KBM-7 (cell line): Measurements from ENCODE around the gene TBC1D21.
"Not testable (repeated sequence)": the region's sequence is repeated elsewhere in the genome, so short reads cannot be mapped to it uniquely, and the experiment has no call there.

Source experiments
- DNase-seq: peaks from one replicate; pipeline ENCODE4 v3.0.0-alpha.2; 2015
- in situ Hi-C: fragments of 300-500 bp; cut with MboI; formaldehyde crosslinking; loops from 2 replicates; pipeline ENCODE4 v1.14.3; 2020; ENCODE audit warnings: low sequenced_read_pairs, low pct_unique_long_range_greater_than_20kb, mixed read lengths

The TBC1D21 gene

DNA sequence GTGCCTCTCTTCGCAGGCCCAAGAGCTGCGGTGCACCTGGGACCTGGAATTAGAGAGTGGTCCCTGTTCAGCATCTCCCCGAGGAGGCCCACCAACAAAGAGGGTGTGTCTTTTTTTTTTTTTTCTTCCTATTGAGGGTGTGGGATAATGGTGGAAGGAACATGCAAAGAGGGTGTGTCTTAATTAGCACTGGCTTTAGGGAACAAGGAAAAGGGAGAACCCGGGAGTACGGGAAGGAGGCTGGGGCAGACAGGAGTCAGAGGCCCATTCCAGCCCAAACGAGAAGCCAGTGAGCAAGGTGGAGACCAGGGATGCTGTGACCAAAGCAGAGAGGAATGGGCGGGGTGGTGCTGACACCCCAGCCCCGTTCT is 52.5 kb downstream of the TBC1D21 start:
- in situ Hi-C loops = no loop called here
- DNase-seq = no peak

DNA sequence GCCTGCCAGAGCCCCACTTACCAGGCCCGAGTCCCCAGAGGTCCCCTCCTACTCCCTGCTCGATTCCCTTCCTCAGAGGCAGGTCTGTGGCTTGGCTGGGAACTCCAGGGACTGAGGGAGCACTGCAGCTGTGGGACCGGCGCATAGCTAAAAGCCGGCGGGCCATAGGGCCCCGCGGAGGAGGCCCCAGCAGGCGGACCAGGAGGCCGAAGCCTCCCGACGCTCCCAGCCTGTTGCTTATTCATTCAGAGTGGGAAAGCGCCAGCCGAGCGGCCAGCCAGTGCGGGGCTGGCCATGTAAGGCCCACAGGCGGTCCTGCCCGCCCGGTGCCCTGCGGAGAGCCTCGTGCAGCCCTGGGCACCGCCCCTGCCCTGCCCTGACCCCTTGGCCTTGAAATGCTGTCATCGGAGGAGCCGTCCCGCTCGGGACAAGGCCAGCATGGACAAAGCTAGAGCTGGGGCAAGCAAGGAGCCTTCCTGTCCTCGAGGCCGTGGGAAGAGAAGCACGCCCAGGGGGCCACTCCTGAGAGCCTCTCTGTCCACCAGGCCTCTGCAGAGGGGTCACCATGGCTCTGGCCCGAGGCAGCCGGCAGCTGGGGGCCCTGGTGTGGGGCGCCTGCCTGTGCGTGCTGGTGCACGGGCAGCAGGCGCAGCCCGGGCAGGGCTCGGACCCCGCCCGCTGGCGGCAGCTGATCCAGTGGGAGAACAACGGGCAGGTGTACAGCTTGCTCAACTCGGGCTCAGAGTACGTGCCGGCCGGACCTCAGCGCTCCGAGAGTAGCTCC is 53.0 kb downstream of the TBC1D21 start, which contains the start of gene LOXL1:
TSS of gene LOXL1 (plus strand) at position 244 of the 784 bp plus-strand sequence. CDS start at position 566, 322 bp downstream.
- in situ Hi-C loops = no loop called here
- DNase-seq = peak; percentile 64

DNA sequence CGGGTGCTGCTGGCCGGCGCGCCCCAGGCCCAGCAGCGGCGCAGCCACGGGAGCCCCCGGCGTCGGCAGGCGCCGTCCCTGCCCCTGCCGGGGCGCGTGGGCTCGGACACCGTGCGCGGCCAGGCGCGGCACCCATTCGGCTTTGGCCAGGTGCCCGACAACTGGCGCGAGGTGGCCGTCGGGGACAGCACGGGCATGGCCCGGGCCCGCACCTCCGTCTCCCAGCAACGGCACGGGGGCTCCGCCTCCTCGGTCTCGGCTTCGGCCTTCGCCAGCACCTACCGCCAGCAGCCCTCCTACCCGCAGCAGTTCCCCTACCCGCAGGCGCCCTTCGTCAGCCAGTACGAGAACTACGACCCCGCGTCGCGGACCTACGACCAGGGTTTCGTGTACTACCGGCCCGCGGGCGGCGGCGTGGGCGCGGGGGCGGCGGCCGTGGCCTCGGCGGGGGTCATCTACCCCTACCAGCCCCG is 53.7 kb downstream of the TBC1D21 start:
- DNase-seq = peak; percentile 69

GRCh38 chr15:73927476-73928240 is 54.3 kb downstream of the TBC1D21 start:
- in situ Hi-C loops = no loop called here
- DNase-seq = peak; percentile 87

More for the DNA sequence above, 53.7 kb downstream of the TBC1D21 start:
- in situ Hi-C loops = no loop called here

- in situ Hi-C loops = no loop called here
- no peak for DNase-seq
Measured at GRCh38 chr15:73928241-73928579, 54.8 kb downstream of the TBC1D21 start.

DNA sequence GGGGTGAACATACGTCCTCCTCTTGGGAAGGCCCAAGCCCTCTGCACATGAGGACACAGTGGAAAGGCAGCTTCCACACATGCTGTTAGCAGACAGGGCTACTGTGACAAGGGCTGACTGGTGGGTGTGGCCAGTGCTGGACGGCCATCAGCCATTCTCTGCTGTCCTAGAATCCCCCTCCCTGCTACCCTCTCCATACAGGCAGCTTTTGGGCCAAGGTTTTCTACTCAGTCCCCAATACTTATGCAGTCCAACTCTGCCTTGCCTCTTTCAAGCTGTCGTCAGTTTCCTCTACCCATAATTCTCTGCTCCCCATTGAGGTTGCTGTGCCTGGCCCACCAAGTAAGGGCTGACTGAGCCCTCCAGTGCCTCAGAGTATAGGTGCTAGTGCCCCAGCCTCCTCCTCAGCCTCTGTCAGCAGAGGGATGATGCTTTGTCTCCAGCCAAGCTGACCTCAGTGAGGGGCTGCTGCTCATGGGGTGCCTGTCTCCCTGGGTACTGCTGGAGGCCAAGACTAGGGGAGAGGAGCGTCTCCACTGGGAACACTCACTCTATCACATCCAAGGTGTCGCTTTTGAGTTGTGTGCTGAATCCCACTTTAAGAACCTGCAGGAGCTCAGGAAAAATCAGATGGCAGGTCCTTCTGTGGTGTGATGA is 55.7 kb downstream of the TBC1D21 start:
- DNase-seq = no peak
- in situ Hi-C loops = no loop called here

DNA sequence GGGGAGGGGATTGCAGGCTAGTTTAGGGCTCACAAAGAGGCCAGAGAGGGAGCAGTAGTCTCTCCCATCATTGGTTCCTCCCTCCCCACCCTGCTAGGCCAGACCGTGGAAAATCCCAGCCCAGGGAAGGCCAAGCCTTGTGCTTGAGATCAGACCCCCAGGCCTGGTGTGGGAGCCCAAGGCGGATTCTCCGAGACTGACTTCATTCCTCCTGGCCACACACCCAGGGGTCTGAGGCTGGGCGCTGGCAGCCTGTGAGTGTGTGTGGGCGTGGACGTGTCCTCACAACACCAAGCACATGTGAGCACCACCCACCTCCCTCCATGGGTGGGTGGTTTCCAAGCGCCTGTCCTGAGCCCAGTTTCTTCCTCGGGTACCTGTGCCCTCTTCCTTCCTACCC is 57.0 kb downstream of the TBC1D21 start:
- in situ Hi-C loops = no loop called here
- no peak for DNase-seq

- in situ Hi-C loops = no loop called here
Measured at GRCh38 chr15:73930790-73931281, 57.5 kb downstream of the TBC1D21 start.

DNA sequence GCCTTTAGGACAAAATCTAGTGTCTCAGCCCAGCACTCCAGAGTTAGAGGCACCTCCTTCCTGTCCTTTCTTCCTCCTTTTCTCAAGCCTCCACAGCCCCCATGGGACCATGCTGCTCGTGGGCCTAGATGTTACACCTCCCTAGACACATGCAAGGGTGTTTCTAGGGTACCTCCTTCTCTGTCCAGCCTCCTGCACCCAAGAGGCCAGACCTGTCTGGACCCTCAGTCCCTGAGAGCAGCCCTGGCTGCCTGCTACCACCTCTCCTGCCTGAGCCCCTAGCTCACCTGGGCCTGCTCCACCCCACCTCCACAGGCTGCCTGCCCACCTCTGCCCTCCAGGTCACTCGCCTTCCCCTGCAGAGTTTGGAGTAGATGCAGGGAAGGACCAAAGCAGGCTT is 58.1 kb downstream of the TBC1D21 start:
- DNase-seq = no peak
- in situ Hi-C loops = no loop called here

More at GRCh38 chr15:73930790-73931281, 57.5 kb downstream of the TBC1D21 start:
- DNase-seq = no peak

GRCh38 chr15:73932381-73933191 is 59.2 kb downstream of the TBC1D21 start:
- in situ Hi-C loops = no loop called here
- no peak for DNase-seq

- DNase-seq = no peak
Measured at GRCh38 chr15:73934281-73934680, 60.9 kb downstream of the TBC1D21 start.

DNA sequence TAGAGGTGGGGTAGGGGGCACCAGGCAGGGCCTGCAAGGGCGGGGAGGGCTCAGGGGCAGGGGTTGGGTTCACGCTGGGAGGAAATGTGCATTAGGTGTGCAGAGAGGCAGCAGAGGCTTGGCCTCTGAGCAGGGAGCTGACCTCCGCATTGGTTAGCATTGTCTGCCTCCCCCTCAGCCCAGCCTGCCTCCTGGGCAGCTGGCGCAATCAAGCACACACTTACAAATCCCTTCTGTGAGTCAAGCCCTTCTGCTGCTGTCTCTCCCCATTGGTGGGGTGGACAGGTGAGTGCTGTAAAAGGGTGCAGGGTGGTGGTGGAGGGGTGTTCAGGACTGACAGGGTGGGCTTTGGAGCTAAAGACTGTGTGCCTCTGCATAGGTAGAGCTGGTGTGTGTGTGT is 62.2 kb downstream of the TBC1D21 start:
- DNase-seq = no peak
- in situ Hi-C loops = no loop called here

More at GRCh38 chr15:73934281-73934680, 60.9 kb downstream of the TBC1D21 start:
- in situ Hi-C loops = no loop called here

DNA sequence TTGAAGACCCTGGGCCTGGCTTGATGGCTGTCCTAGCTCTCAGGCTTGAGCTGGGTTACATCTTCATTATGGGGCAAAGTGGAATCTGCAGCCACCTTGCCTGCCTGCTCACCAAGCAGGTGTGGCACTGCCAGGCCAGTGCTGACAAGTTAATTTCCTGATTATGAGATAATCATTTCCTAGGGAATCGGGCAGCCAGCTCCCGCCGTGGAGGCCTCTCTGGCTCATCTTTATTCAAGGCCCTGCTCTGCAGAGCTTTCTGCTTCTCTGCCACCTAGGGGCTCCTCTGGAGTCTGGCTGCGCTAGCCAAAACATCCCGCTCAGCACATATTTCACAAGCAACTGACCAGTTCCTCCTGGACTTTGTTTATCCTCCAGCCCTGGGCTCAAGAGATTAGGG is 62.8 kb downstream of the TBC1D21 start:
- DNase-seq = no peak
- in situ Hi-C loops = no loop called here

GRCh38 chr15:73936588-73937290 is 63.4 kb downstream of the TBC1D21 start:
- peak; percentile 45 for DNase-seq
- in situ Hi-C loops = no loop called here

DNA sequence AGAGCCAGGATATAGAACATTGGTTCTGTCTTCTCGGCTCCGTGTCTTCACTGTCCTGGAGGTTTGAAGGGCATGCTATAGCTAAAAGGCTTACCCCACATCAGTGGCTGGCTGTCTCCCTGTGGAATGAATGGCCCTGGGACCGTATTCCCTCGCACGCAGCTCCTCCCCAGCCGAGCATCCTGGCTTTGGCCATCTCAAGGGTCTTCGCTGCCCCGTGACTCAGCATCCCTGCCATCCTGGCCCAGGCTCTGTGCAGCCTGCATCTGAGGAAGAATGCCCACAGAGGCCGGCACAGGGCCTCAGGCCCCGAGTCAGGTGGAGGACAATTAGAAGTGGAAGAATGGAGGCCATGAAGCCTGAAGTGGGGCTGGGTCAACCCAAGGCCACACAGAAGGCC is 63.9 kb downstream of the TBC1D21 start:
- in situ Hi-C loops = no loop called here
- DNase-seq = no peak

DNA sequence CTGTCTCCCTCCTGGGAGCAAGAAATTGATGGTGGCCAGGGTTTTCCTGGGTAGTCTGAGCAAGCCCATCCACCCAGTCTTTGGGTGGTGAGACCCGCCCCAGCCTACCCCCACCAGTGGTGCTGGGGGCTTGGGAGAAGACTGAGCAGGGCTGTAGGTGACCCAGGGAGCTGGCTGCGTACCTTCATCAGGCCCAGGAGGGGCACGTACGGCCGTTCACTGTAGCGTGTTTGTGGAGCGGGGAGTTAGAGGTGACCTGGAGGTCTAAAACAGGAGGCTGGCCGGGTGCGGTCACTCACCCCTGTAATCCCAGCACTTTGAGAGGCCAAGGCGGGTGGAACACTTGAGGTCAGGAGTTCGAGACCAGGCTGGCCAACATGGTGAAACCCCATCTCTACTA is 64.4 kb downstream of the TBC1D21 start:
- no peak for DNase-seq
- in situ Hi-C loops = no loop called here

- not testable (repeated sequence) for DNase-seq
Measured at GRCh38 chr15:73938516-73938915, 65.2 kb downstream of the TBC1D21 start.

More at GRCh38 chr15:73938516-73938915, 65.2 kb downstream of the TBC1D21 start:
- in situ Hi-C loops = not testable (repeated sequence)
